HG02798 (cell line): ENCODE data around the gene DNAAF2.
"Not testable (repeated sequence)": the region's sequence is repeated elsewhere in the genome, so short reads cannot be mapped to it uniquely, and the experiment has no call there.

Experiments
- ATAC-seq: cut with Tn5 transposase; IDR thresholded peaks from one replicate; pipeline ENCODE4 v1.9.1; 2021; ENCODE audit warnings: mild to moderate bottlenecking; ENCODE audit not compliant: unreplicated experiment, poor library complexity

DNAAF2 gene, protein sequence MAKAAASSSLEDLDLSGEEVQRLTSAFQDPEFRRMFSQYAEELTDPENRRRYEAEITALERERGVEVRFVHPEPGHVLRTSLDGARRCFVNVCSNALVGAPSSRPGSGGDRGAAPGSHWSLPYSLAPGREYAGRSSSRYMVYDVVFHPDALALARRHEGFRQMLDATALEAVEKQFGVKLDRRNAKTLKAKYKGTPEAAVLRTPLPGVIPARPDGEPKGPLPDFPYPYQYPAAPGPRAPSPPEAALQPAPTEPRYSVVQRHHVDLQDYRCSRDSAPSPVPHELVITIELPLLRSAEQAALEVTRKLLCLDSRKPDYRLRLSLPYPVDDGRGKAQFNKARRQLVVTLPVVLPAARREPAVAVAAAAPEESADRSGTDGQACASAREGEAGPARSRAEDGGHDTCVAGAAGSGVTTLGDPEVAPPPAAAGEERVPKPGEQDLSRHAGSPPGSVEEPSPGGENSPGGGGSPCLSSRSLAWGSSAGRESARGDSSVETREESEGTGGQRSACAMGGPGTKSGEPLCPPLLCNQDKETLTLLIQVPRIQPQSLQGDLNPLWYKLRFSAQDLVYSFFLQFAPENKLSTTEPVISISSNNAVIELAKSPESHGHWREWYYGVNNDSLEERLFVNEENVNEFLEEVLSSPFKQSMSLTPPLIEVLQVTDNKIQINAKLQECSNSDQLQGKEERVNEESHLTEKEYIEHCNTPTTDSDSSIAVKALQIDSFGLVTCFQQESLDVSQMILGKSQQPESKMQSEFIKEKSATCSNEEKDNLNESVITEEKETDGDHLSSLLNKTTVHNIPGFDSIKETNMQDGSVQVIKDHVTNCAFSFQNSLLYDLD

DNA sequence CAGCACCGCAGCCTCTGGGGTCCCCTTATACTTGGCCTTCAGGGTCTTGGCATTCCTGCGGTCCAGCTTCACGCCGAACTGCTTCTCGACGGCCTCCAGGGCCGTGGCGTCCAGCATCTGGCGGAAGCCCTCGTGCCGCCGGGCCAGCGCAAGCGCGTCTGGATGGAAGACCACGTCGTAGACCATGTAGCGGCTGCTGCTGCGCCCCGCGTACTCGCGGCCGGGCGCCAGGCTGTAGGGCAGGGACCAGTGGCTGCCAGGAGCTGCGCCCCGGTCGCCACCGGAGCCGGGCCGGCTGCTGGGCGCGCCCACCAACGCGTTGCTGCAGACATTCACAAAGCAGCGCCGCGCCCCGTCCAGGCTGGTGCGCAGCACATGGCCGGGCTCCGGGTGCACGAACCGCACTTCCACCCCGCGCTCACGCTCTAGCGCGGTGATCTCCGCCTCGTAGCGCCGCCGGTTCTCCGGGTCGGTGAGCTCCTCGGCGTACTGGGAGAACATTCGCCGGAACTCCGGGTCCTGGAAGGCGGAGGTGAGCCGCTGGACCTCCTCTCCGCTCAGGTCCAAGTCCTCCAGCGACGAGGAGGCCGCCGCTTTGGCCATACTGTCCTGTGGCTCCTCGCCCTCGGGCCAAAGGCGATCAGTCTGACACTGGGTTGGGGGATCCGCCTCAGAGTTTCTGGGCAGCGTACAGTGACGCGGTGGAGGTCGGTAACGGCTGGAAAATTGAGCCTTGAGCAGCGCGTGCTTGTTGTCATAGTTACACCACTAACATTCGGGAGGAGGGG, at the start of gene DNAAF2:
TSS of gene DNAAF2 (minus strand) at position 698 of the 788 bp plus-strand sequence. CDS start at position 603, 95 bp downstream.
- peak; percentile 23 for ATAC-seq

DNA sequence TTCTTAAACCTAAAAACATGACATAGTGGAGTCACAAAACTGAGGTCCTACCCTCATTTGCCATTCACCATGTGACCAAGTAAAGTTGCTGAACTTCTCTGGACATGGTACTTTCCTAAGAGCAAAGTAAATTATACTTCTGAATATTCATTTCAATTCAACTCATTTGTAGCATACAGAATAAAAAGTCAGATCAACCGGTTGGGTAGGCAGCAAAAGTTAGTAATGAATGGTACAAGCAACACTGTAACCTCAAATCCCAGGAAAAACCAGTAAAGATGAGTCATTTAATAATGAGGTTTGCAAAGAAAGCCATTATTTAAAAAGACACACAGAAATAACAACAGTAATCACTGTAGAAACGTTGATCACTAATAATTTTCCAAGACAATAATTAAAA, 44.2 kb upstream of the DNAAF2 start:
- no peak for ATAC-seq

DNA sequence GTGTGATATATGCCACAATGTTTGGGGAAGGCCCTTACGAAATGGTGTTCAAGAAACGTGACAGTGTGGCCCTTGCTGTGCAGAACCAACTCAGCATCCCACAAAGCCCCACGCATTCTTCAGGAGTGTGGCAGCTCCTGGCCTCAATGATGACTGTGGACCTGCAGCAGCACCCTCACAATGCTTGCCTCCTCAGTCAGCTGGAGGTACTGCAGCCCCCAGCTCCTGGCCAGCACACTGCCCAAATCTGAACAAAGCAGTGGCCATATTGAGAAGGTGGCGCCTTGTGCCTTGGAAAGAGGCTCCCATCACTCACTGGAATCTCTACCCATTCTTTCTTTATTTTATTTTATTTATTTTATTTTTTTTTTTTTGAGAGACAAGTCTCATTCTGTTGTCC, 42.6 kb upstream of the DNAAF2 start:
- no peak for ATAC-seq

DNA sequence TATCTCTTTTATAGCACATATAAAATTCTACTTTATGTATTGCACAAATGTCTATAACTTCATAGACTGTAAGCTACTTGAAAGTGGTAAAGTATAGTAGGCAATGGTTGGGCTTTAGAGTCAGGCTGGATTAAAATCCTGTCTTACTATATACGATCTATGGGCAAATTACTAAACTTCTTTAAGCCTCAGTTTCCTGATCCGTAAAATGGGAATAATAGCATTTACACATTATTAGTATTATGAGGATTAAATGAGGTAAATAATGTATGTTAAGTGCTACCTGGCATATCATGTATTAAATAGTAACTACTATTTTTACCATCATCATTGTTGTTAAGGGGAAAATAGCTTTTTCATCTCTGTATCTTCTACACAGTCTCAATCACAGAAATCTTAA, 38.5 kb upstream of the DNAAF2 start:
- no peak for ATAC-seq

DNA sequence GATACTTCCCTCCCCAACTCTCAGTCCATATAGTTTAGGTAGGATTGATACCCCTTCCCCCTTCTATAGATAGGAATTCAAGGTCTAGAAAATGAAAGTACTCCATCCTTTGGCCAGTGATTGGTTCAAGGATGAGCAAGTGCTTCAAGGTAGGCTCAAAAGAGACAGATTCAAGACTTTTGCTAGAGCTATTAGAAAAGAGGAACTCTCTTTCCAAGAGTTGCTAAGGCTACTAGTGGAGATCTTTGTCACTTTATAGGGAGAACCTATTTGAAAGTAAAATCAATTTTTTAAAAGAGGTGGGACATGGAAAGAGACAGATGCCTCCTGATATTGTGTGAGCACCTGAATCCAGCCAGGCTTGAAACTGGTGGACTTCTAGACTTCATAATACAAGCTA, 35.4 kb upstream of the DNAAF2 start:
- no peak for ATAC-seq

DNA sequence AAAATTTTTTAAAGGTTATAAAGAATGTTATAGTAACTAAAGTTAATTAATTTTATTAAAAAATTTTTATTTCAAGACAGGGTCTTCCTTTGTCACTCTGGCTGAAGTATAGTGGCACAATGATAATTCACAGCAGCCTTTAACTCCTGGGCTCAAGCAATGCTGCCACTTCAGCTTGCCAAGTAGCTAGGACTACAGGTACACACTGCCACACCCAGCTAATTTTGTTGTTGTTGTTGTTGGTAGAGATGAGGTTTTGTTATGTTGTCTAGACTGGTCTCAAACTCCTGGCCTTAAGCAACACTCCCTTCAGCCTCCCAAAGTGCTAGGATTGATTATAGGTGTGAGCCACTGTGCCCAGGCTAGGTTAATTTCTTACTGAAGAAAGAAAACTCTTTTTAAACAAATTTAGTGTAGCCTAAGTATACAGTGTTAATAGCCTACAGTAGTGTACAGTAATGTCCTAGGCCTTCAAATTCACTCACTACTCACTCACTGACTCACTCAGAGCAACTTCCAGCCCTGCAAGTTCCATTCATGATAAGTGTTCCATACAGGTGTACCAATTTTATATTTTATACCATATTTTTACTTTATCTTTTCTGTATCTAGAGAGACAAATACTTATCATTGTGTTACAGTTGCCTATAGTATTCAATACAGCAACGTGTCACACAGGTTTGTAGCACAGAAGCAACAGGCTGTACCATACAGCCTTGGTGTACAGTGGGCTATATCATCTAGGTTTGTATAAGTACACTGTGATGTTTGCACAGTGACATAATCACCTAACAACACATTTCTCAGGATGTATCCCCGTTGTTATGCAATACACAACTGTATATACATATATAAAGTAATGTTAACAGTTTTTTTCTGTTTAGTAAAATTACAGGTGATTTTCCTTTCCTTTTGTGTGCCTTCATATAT, 24.7 kb upstream of the DNAAF2 start:
- ATAC-seq = no peak

DNA sequence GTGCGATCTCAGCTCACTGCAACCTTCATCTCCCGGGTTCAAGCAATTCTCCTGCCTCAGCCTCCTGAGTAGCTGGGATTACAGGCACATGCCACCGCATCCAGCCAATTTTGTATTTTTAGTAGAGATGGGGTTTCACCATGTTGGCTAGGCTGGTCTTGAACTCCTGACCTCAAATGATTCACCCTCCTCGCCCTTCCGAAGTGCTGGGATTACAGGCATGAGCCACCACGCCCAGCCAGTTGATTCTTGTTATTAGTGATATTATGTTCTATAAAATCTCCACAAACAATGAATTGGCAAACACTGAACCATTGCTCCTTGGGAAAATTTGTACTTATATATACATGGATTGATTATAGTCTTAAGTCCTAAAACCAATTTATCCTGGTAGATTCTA, 22.5 kb upstream of the DNAAF2 start:
- not testable (repeated sequence) for ATAC-seq

DNA sequence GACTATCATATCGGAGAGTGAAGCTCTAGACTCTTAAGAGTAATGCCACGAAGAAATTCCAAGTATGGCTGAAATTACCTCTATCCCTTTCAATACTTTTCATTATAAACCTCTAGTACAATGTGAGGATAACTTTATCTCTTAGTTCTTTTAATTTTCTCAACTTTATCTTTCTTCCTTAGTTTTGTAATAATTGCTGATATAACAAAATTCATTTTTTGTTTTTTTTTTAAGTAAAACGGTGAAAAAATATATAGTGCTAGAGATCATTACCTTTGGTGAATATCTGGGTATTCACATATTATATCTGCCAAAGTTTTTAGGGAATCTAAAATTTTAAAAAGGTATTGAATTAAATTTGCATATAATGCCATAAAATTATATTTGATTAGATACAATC, 19.5 kb upstream of the DNAAF2 start:
- no peak for ATAC-seq

DNA sequence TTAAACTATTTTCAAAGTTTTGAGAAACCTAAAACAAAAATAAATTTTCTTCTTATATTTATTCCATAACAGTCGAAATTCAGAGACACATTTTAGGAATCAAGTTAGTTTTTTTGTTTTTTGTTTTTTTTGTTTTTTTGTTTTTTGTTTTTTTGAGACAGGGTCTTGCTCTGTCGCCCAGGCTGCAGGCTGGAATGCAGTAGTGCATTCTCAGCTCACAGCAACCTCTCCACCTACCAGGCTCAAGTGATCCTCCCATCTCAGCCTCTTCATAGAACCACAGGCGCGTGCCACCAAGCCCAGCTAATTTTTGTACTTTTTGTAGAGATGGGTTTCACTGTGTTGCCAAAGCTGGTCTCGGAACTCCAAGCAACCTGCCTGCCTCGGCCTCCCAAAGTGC, 18.5 kb upstream of the DNAAF2 start:
- ATAC-seq = no peak

DNA sequence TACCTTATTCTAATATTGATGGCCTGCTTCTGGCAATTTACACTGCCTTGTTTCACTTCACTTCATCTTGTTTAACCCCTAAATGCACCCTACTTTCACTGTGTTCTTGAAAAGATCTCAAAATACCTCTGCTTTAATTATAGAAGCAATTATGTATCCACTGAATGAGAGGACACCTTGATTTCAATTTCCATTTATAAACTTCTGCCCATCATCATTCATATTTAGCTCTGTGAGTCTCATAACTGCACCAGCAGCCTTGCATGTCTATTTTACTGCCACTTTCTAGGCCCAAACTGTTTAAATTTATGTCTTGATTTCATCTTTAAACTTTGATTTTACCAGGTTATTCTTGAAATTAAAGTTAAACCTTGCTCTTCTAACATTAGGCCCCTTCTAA, 7.1 kb upstream of the DNAAF2 start:
- no peak for ATAC-seq

DNA sequence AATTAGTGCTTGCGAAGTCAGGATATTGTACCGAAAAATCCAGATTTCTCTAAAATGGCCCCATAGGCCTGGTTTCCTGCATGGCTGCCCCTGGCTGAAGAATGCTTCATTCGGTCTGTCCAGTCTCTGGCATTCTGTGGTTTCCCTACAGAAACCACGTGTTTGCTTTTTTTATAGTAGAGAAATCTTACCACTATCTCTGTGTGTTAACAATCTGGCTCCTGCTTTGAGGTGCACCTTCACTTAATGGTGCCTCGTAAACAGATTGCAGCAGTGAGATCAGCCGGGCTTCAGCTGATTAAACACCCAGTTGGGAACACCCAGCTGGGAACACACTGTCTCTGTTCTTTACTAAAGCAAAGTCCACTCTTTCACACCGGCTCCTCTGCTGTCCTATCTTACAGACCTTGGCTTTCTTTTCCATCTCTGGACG, 6.7 kb upstream of the DNAAF2 start:
- ATAC-seq = no peak

DNA sequence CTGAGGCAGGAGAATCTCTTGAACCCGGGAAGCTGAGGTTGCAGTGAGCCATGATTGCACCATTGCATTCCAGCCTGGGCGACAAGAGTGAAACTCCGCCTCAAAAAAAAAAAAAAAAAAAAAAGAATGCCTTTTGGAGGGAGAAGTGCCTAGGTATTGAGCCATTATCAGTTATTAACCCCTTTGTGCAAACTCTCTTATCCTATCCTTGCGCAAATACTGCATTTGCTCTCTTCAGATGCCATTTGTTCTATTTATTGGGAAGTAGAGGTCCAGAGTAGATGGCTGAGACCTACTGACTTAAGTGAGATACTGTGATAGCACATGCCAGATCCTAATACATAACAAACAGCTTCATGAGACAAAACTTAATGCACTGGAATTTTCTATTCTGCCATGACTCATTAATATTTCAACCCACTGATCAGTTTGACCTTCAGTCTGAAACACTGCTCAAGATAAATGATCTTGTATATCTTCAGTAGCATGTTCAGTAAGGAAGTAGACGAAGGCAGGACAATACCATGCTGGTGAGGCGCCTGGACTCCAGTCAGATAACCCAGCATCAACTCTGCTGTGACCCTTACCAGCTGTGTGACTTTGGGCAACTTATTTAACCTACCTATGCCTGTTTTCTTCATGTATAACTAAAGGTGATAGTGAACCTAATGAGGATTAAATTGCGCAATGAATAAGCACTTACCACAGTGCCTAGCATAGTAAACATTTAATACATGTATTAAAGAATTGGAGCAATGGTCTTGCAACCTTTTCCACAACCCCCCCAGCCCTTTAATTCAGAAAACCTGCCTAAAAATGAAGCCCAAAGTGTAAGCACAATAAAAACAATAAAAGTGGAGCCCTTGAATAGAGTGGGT, 5.7 kb upstream of the DNAAF2 start:
- ATAC-seq = no peak

DNA sequence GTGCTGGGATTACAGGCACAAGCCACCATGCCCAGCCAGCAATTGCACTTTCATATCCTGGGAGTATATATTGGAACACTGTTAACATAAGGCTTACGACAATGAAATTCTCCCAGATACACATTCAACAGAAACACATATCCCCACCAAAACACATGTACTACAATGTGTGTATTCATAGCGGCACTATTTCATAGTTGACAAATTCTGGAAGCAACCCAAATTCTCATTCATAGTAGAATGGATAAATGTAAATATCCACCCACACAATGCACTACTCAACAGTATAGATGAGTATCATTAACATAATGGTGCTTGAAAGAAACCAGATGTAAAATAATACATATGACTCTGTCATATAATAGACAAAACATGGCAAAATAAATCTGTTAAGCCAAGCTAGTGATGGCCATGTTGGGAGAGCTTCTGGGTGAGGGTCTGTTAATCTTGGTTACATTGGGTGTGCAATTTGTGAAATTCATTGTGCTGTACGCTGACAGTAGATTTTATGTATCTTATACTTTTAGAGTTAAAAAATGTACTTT, 2.6 kb upstream of the DNAAF2 start:
- ATAC-seq = no peak

DNA sequence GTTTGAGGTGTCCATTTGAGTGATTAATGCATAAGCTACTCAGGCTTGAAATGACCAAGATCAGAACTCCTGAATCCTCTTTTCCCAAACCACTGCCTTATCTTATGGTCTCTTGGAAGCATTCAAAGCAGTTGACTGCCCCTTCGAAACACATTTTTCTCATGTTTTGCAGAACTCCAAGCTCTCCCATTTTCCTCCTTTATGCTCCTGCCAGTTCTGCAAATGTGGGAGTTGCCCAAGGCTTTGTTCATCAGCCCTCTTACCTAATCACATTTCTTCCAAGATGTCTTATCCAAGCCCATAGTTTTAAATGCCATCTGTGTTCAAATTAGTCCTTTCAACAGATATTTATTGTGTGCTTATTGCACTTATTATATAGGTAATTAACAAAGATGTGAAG, 1.8 kb upstream of the DNAAF2 start:
- no peak for ATAC-seq

DNA sequence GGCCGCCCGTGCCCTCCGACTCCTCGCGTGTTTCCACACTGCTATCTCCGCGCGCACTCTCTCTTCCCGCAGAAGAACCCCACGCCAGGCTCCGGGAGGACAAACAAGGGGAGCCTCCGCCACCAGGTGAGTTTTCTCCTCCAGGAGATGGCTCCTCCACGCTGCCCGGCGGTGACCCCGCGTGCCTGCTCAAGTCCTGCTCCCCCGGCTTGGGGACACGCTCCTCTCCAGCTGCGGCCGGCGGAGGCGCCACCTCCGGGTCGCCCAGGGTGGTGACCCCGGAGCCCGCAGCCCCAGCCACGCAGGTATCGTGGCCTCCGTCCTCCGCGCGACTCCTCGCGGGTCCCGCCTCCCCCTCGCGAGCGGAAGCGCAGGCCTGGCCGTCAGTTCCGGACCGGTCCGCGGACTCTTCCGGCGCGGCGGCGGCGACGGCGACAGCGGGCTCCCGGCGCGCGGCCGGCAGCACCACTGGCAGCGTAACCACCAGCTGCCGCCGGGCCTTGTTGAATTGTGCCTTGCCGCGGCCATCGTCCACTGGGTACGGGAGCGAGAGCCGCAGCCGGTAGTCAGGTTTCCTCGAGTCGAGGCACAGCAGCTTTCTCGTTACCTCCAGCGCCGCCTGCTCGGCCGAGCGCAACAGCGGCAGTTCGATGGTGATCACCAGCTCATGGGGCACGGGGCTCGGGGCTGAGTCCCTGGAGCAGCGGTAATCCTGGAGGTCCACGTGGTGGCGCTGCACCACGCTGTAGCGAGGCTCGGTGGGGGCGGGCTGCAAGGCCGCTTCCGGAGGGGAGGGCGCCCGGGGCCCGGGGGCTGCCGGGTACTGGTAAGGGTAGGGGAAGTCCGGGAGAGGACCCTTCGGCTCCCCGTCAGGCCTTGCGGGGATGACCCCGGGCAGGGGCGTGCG, 1.2 kb downstream of the DNAAF2 start:
- ATAC-seq = peak; percentile 84

DNA sequence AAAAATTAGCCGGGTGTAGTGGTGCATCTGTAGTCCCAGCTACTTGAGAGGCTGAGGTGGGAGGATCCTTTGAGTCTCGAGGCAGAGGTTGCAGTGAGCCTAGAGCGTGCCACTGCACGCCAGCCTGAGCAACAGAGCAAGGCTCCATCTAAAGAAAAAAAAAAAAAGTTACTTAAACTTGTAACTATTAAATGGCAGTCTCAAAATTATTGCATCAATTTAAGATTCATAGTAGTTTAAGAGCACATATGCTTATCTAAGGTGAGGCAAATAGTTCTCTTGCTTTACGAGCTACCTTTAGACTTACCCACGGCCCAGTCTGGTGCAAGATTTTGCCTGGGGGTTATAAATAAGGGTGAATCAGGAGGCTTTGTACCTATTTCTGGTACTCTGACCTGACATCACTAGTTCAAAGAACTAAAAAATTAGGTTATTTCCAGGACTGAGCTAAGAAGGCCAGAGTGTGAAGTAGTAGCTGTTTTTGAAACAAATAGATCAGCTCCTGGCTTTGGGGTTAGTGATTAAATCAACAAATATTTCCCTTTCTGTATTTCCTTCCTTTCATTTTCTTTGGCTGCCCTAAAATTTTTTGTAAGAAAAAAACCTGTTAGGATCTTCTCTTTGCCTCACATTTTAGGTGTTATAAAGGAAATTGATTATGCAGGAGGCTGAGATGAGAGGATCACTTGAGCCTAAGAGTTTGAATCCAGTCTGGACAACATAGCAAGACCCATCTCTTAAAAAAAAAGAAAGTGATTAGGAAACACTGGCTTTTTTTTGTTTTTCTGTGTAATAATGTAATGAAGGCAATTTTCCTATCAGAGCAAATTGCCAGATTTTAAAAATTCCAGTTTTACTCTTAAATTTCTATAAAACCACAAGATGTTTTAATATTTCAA, 10.9 kb downstream of the DNAAF2 start:
- peak; percentile 12 for ATAC-seq
